Activated T-cell treated with anti-CD3 and anti-CD28 coated beads for 24 hours (primary cell): Measurements from ENCODE around the gene KRT4.

Experiments
- DNase-seq: peaks from one replicate; pipeline ENCODE4 v3.0.0-alpha.2; 2020; ENCODE audit warnings: low read depth

The KRT4 gene

DNA sequence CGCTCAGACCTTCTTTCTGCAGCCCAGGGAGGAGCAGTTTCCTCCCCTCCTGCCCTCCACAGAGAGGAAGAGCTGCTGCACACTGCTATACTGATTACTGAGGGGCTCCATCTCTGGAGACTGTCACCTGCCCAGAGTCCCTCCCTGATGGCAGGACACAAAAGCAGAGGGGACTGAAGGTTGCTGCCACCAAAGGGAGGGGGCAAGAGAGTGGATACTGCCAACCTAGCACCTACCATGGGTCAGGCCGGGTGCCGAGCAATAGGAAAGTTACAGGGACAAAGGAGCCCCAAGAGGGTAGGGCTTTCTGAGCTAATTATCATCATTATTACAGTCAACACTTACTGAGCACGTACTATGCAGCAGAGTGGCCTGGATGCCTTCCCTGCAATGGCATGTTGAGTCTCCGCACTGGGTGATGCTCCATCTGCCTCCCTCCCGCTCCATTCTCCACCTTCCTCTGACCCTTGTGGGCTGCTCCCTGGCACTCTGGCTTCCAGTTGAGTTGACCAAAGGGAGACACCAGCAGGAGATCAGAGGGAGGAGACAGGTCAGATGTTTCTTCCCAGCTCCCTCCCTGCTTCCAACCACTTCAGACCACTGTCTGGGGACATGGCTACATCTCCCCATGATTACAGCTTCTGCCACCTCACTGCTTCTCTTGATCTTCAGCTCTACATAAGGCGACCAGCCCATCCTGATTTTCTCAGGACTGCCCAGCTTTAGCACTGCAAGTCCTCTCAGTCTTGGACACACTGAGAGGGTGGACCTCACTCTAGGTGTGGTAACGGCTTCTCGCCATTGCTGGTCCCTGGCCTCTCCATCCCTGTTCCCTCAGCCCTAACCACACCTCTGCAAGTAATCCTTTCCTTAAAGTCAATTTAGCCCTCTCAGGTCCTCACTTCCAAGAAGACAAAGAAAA is 22.8 kb upstream of the KRT4 start:
- no peak for DNase-seq

DNA sequence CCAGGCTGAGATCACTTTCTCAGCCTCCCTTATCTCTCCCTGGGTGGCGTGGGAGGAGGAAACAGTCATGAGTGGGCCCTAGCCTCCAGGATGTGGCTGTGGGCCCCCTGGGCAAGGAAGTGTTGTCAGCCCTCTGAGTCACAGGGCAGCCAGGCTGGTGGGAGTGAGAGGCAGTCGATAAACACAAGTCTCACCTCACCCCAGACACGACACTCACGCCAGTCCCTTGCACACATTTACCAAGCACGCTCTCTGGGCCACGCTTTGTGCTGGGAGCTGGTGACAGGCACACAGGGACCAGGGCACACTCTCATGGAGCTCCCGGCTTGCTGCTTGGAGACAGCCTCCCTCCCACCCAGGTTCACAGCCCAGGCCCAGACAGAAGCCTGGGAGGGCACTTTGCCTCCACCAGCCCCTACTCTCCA is 22.1 kb upstream of the KRT4 start:
- DNase-seq, result peak; percentile 59

DNA sequence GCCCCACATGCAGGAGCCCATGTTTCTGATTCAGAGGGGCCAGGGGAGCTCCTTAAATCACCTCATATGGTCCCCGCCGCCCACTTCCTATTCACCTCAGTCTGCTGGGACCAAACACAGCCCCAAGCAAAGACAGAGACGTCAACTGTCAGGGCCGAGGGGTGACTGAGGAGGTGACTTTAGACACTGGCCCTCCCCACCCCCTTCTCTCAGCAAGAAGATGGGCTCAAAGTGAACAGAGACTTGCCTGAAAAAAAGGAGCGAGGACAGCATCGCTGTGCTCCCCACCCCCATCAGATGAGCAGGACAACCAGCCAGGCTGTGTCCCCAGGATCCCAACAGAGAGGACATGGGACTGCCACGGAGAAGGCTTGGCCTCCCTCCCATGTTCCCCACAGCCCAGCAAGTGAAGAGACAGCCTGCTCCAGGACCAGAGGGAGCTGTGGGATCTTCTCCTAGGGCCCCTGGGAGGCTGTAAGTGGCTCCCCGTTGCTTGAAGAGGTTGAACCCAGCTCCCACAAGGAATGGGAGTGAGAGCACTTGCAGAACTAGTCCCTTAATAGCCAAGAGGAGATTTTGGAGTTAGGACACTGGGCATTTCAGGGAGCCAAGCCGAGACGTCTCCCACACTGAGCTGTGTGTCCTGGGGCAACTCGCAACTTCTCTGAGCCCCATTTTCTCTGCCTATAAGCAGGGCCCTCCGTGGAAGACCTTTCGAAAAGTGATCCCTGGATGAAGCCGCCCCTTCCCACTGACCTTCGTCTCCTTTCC is 21.5 kb upstream of the KRT4 start:
- DNase-seq, result no peak

DNA sequence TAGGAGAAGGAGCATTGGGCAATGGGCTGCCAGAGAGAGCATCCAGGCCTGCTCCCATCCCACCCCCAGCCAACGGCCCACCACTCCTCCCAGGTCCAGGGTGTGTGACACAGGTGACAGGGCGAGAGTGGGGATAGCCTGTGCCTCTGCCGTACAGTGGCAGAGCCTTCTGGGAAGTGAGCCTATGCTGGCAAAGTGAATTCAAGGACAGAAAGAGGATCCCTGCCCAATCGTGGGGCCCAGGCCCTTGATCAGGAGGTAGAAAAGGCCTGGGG is 20.7 kb upstream of the KRT4 start:
- no peak for DNase-seq

DNA sequence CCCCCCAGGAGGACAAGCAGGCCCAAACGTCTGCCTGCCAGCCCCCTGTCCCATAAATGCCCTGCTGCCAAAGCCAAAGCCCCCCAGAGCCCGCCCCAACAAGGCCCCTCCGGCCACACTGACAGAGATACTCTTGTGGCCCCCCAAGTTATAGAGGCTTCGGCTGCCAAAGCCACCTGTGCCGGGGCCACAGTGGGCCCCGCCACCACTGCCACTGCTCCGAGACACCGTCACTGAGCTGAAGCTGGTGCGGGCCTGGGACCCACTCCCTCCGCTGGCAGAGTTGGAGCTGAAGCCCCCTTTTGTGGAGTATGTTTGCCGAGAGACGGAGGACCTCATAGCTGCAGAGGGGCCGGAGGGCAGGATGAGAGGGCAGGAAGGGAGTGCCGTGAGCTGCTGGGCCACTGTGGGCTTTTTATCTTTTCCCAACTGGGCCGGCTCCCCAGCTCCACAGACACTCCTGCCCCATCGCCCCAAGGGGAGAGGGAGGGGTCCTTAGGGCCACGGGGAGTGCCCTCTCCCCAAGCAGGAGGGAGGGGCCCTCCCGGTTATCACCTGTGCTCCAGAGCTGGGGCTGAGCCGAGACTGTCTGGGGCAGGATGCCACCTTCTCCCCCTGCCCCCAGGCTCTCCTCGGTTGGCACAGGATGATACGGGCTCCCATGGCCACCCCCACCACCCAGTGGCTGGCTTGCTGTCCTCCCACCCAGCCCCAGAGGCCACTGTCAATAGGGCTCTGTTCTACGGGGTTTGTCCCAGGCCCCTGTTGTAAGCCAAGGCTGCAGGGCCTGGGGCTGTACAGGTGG is 20.2 kb upstream of the KRT4 start, which contains the start of gene KRT79:
Gene KRT79 (minus strand): TSS at position 390 of the 805 bp plus-strand sequence. CDS start 51 bp downstream, at position 339.
- no peak for DNase-seq

DNA sequence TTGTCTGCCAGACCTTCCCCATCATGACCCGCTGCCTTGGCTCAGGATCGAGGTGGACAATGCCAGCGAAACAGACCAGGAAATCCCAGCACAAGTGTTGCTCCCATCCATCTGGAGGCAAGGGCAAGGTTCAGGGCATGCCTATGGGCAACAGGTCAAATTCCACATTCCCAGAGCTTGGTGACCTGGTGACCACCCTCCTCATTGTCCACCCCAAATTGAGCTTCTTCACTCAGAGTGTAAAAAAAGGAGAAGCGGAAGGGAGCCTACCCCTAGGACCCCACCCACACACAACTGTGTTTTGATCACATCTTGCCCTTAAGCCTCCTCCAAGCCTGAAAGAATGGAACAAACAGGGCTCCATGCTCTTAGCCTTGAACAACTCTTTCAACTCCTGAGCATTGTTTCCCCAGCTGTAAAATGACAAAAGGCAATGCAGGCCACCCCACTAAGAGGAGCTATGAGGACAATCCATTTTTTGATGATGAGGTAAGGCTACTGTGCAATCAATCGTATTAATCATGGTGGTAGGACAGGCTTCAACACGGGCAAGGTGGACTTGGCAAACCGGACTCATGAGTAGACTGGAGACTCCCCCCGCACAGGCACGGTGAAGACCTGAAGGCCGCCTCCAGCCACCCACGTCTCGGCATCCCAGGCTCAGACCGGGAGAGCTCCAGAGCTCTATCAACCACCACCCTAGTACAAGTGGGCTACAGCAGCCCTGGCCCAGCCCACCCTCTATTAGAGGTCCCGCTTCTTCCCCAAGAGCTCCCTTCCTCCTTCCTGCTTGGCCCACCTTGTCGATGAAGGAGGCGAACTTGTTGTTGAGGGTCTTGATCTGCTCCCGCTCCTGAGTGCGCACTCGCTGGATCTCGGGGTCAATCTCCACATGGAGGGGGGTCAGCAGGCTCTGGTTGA is 19.3 kb upstream of the KRT4 start:
- no peak for DNase-seq

DNA sequence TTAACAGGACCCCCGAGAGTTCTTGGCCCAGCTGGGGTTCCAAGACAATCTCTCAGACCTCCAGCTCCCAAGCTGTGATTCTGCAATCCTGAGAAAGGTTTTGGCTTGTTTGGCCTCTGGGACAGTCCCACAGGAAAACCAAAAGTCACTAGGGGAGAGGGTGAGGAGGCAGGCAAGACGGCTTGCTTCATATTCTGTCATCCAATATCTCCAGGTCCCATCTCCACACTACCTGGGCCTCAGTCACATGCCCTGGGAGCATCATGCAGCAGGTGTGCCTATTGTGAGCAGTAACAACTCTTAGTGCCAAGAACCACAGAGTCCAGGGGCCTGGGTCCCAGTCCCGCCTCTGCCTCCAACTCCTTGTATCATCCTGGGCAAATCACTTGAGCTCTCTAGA is 18.5 kb upstream of the KRT4 start:
- no peak for DNase-seq

DNA sequence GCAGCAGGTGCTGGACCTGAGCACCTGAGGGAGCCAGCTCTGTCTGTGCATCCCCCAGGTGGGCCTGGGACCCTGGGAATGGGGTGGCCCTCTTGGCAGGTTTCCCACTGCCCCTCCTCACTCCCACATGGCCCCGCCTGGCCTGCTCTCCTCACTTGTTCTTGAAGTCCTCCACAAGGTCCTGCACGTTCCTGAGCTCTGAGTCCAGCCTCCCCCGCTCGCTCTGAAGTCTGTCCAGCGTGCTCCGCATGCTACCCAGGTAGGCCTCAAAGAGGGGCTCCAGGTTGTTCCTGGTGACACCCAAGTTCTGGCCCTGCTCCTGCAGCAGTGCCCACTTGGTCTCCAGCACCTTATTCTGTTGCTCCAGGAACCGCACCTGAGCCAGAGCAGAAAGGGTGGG is 17.3 kb upstream of the KRT4 start:
- DNase-seq, result no peak

DNA sequence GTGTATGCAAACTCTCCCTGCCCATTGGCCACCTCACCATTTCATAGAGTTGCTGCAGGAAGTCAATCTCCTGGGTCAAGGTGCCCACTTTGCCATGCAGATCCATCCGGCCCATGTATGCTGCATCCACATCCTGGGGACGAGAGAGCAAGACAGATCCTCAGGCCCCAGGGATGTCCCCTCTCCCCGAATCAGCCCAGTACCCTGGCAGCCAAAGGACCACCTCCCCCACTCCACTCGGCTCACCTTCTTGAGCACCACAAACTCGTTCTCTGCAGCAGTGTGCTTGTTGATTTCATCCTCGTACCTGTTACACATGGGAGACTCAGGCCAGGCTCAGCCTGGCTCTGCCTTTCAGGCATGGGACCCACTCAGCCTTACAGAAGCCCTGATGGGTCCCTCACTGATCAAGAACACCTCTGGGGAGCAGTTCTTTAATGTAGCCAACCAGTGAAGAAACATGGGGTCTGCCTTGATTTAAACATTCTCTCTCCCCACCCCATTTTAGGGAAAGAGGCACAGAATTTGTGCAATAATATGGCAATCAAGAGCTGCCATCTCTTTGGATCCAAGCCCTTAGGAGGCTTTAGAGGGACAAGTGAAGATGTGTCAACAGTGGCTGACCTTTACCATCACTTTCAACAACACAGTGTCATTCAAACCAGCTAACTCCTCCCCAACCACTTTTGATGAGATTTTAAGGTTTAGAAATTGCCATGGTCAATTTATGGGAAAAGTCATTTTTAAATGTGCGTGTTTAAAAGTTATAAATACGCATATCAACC is 16.3 kb upstream of the KRT4 start:
- no peak for DNase-seq

DNA sequence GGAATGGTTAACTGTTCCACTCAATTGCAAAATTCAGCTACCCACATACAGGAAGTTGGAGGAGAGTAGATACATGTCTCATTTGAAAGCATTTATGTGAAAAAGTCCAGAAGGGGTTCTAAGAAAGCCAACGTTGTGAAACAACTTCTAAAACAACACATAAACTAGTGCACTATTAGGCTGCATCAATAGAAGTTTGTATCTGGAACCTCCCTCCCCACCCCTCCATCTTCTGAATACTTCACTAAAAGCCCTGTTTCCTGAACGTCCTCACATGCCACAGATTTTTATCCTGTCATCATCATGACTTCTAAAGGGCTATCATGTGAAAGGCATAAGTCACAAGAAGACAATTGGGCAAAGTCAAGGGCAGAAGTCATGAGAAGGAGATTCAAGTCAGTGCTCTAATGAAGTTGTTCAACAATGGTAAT is 14.7 kb upstream of the KRT4 start:
- DNase-seq, result no peak

DNA sequence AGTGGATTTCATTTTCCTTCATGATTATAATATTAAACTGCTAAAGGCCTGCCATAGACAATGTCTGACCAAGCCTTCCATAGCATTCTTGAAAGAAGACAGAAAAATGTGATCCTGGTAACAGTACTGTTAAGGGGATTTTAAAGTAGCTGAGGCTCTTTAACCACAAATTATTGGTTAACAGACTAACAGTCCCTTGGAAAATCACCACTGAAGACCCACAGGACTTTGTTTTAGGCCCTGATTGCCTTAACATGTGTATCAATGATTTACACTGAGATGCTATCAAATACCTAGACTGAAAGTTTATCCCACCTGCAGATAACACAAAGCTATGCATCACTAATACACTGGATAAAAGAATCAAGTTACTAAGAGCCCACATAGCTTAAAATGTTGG is 14.2 kb upstream of the KRT4 start:
- no peak for DNase-seq

DNA sequence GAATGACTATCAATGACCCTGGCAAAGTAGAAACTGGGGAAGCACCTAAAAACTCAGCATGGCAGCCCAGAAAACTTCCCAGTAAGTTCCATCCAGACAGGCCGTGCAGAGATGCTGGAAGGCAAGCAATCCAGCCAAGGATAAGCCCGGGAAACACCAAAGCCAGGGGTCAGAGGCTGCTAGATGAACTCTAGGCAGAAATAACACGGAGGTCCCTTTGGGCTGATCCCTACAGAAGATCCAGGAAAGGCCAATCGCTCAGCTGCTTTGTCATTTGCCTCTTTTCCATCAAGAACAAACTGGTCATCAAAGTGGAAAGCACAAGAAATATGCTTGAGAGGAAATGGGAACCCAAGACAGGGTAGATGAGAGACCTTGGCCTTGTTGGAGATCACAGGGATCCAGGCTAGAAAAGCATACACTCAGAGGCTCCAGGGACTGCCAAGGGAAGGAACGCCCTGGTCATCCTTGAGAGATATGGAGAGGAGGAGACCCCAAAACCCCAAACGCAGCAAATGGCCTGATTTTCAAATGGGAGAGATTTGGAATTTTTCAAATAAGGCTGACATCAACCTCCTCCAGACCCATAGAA is 13.7 kb upstream of the KRT4 start:
- no peak for DNase-seq

DNA sequence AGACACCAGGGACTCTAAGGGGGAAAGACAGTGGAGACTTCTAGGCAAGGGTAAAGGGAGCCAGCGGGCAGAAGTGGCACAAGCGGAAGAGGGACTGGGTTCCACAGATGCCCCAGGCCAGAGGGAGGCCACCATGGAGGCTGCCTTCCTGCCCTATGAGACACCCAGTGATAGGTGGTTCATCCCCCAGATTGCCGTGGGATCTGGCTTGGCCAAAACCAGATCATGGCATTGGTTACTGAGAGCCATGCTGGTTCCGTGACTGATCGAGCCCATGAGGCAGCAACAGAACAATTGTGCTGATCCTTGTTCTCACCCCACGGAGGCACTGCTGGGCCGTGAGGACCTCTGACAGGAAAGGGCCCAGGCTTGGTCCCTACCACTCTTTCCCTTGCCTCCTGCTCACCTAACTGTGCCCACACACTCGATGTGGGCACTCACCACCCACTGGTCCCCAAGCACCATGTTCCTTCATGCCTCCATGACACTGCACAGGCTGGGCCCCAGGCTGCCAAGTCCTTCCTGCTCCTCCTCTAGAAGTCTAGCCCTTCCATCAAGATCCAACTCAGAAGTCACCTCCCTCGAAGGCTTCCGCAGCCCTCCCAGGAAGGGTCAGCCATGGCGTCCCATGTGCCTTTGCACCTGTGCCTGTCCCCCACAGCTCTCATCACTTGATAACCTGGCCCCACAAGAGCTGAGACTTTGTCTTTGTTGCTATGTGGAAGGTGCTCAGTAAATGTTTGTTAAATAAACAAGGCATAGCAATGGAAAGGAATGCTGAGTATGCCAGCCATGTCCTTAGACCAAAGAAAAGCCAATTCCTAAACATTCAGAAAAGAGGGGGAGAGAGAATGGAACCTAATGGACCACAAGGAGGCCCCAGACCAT is 12.9 kb upstream of the KRT4 start:
- no peak for DNase-seq

DNA sequence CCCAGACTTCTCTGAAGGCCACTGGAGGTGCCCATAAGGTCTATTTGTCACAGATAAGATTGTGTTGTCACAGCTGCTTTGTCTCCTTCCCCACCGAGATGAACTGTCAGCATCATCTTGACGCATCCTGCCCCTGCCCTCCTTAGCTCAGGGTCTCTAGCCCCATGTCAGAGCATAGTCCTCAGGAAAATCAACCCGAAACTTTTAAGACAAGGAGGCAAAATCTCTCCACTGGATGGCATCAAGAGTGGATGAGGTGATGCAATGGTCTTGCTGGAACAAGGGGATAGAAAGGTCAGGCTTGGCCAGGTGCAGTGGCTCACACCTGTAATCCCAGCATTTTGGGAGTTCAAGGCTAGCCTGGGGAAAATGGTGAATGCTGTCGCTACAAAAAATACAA is 12.0 kb upstream of the KRT4 start:
- no peak for DNase-seq

DNA sequence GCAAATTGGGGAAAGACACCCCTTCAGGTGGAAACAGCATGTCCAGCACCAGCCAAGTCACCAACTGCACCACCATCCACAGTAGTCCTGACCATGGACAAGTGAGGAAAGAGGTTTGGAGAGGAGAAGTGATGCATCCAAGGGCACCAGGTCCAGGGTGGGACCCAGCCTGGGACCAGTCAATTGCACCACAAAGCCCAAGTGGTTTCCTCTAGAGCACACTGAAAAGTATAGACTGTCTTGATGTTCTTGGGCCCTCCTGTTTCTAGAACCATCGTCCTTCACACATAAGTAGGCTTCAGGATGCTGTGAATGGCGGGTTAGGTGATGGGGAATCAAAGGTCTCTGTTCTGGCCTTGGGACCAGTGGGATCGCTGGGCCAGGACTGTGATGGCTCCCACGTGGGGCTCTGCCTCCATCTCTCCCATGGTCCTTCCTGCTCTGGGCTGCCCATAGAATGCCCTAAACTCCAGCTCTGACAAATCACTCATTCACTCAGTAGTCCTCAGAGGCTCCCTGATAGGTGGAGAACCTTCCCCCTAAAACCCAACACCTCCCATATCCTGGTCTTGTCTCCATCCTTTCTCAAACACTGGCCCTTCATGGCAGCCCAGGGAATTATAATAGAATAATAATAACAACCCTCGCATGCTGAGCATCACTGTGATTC is 11.0 kb upstream of the KRT4 start:
- no peak for DNase-seq

DNA sequence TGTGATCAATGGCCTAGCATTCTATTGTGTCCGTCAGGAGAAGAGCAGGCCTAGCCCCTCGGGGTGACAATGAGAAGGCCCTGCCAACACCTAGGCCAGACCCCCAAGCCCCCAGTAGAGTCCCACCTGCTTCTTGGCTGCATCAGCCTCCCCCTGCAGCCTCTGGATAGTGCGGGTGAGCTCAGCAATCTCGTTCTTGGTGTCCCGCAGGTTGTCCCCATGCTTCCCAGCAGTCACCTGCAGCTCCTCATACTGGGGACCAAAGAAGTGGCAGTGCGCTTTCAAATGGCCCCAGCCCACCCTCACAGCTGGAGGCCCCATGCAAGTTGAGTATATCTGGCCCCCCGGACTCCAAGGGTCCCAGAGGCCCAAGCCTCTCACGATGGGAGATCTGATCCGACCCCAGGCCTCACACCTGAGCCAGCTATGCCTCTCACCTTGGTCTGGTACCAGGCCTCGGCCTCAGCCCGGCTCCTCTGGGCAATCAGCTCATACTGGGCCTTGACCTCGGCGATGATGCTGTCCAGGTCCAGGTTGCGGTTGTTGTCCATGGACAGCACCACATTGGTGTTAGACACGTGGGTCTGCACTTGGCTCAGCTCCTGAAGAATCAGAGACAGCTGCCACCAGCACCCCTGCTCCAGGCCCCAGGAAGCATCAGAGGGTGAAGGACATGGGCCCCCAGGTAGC is 10.0 kb upstream of the KRT4 start:
- DNase-seq, result no peak

DNA sequence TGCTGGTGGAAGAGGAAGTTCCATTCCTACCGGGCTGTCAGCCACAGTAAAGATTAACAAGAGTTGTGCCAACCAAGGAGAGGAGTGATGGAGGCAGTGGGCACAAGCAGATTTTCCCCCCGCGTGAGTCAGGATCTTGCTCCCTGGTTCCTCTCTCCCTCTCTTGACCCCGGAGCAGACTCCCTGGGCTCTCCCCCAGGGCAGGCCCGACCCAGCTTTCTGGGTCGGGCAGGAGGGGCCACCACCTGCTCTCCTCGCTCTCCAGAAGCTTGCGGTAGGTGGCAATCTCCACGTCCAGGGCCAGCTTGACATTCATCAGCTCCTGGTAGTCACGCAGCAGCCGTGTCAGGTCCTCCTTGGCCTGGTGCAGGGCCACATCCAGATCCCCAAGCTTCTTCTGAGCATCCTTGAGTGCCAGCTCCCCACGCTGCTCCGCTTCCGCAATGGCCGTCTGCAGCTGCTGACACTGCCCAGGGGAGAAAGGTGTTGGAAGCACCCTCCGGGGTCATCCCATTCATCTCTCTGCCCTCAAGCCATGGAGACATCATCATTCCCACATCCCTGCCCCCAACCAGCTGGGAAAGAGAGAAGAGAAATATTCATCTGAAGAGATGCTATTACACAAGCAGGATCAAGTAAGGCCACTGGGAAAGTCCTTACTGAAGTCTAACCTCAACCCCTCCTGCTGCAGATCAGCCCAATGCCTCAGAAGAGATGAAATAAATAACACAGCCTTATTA is 9.0 kb upstream of the KRT4 start:
- no peak for DNase-seq
